CD1c-positive myeloid dendritic cell (primary cell): Measurements from ENCODE around the gene CACNA1H.

Source experiments
- DNase-seq: peaks from one replicate; pipeline ENCODE4 v3.0.0-alpha.2; 2016; ENCODE audit errors: extremely low spot score

CACNA1H gene

GRCh38 chr16:1122398-1122765 is 30.5 kb upstream of the CACNA1H start:
- DNase-seq: no peak

- DNase-seq: no peak
These were observed 29.2 kb upstream of the CACNA1H start for GRCh38 chr16:1123525-1124230.

- DNase-seq: no peak
These were observed 28.6 kb upstream of the CACNA1H start for GRCh38 chr16:1124291-1124690.

GRCh38 chr16:1124795-1125194 is 28.1 kb upstream of the CACNA1H start:
- DNase-seq: no peak

- peak; percentile 5 for DNase-seq
These were observed 27.4 kb upstream of the CACNA1H start for GRCh38 chr16:1125471-1125870.

GRCh38 chr16:1126044-1126443 is 26.9 kb upstream of the CACNA1H start:
- DNase-seq: no peak

- no peak for DNase-seq
These were observed 26.3 kb upstream of the CACNA1H start for GRCh38 chr16:1126586-1126985.

GRCh38 chr16:1127101-1127500 is 25.8 kb upstream of the CACNA1H start:
- no peak for DNase-seq

GRCh38 chr16:1127971-1128715 is 24.8 kb upstream of the CACNA1H start:
- DNase-seq: no peak

- DNase-seq: no peak
These were observed 23.6 kb upstream of the CACNA1H start for GRCh38 chr16:1129106-1129960.

- no peak for DNase-seq
These were observed 22.5 kb upstream of the CACNA1H start for GRCh38 chr16:1130382-1130781.

GRCh38 chr16:1131378-1131994 is 21.4 kb upstream of the CACNA1H start:
- no peak for DNase-seq

- DNase-seq: no peak
These were observed 20.5 kb upstream of the CACNA1H start for GRCh38 chr16:1132431-1132830.

- DNase-seq: no peak
These were observed 19.6 kb upstream of the CACNA1H start for GRCh38 chr16:1133271-1133670.

GRCh38 chr16:1133810-1134520 is 18.9 kb upstream of the CACNA1H start:
- DNase-seq: no peak

GRCh38 chr16:1134776-1135458 is 18.0 kb upstream of the CACNA1H start:
- no peak for DNase-seq

- DNase-seq: no peak
These were observed 17.5 kb upstream of the CACNA1H start for GRCh38 chr16:1135459-1135825.

GRCh38 chr16:1137604-1138003 is 15.3 kb upstream of the CACNA1H start:
- no peak for DNase-seq

- DNase-seq: no peak
These were observed 12.2 kb upstream of the CACNA1H start for GRCh38 chr16:1140582-1141162.

GRCh38 chr16:1141191-1141590 is 11.7 kb upstream of the CACNA1H start:
- DNase-seq: no peak

- no peak for DNase-seq
These were observed 11.2 kb upstream of the CACNA1H start for GRCh38 chr16:1141716-1142115.
